ENCODE measurements around the gene CDPF1.
"Not testable (repeated sequence)": the region's sequence is repeated elsewhere in the genome, so short reads cannot be mapped to it uniquely, and the experiment has no call there.

CDPF1 gene

GRCh38 chr22:46224044-46224897 is 25.8 kb downstream of the CDPF1 start:
- DNase-seq, result no peak

GRCh38 chr22:46220921-46221320 is 29.2 kb downstream of the CDPF1 start:
- DNase-seq, result no peak

- DNase-seq, result peak in 1 of 5 experiments; percentile 65
Measured at GRCh38 chr22:46219636-46220035, 30.5 kb downstream of the CDPF1 start.

GRCh38 chr22:46214616-46215015 is 35.5 kb downstream of the CDPF1 start:
- DNase-seq, result no peak

GRCh38 chr22:46214149-46214548 is 35.9 kb downstream of the CDPF1 start:
- no peak for DNase-seq

GRCh38 chr22:46213052-46213451 is 37.0 kb downstream of the CDPF1 start:
- DNase-seq, result peak in 1 of 5 experiments; percentile 68

- DNase-seq, result no peak
Measured at GRCh38 chr22:46212195-46212594, 37.9 kb downstream of the CDPF1 start.

- no peak for DNase-seq
Measured at GRCh38 chr22:46209262-46209661, 40.8 kb downstream of the CDPF1 start.

- no peak for DNase-seq
Measured at GRCh38 chr22:46203601-46203980, 46.5 kb downstream of the CDPF1 start.

- no peak for DNase-seq
Measured at GRCh38 chr22:46202897-46203600, 47.0 kb downstream of the CDPF1 start.

GRCh38 chr22:46201059-46201757 is 48.9 kb downstream of the CDPF1 start:
- DNase-seq, result no peak

GRCh38 chr22:46198806-46199205 is 51.3 kb downstream of the CDPF1 start:
- not testable (repeated sequence) for DNase-seq

GRCh38 chr22:46198274-46198673 is 51.8 kb downstream of the CDPF1 start:
- no peak for DNase-seq

GRCh38 chr22:46196278-46196677 is 53.8 kb downstream of the CDPF1 start:
- DNase-seq, result no peak

- DNase-seq, result no peak
Measured at GRCh38 chr22:46195487-46196165, 54.5 kb downstream of the CDPF1 start.

Measured in T-helper 2 cell (primary cell).